ENCODE results near the gene PARL.

Gene PARL

GRCh38 chr3:183824761-183825455 is 59.8 kb downstream of the PARL start:
- peak overlapping the region; percentile 55 for H3K4me3 ChIP-seq (ENCODE audit: control insufficient read depth, low read depth, low read length)
- DNase-seq (ENCODE audit: low read depth): no peak
- TF ChIP-seq CTCF (conservative IDR thresholded peaks at IDR 0.05; ENCODE audit: control insufficient read depth, insufficient read depth, low read depth, low read length): no peak

- H3K4me3 ChIP-seq (ENCODE audit: control insufficient read depth, low read depth, low read length): no peak overlapping the region
- DNase-seq (ENCODE audit: low read depth): no peak
- TF ChIP-seq CTCF (conservative IDR thresholded peaks at IDR 0.05; ENCODE audit: control insufficient read depth, insufficient read depth, low read depth, low read length): no peak
These were observed 60.7 kb downstream of the PARL start for GRCh38 chr3:183823963-183824362.

- no peak for DNase-seq (ENCODE audit: low read depth)
- TF ChIP-seq CTCF (conservative IDR thresholded peaks at IDR 0.05; ENCODE audit: control insufficient read depth, insufficient read depth, low read depth, low read length): no peak
- H3K4me3 ChIP-seq (ENCODE audit: control insufficient read depth, low read depth, low read length): no peak overlapping the region
These were observed 62.0 kb downstream of the PARL start for GRCh38 chr3:183822631-183823030.

GRCh38 chr3:183819831-183820230 is 64.8 kb downstream of the PARL start:
- no peak for TF ChIP-seq CTCF (conservative IDR thresholded peaks at IDR 0.05; ENCODE audit: control insufficient read depth, insufficient read depth, low read depth, low read length)
- H3K4me3 ChIP-seq (ENCODE audit: control insufficient read depth, low read depth, low read length): no peak overlapping the region
- no peak for DNase-seq (ENCODE audit: low read depth)

GRCh38 chr3:183818706-183819624 is 65.7 kb downstream of the PARL start:
- DNase-seq (ENCODE audit: low read depth): no peak
- no peak for TF ChIP-seq CTCF (conservative IDR thresholded peaks at IDR 0.05; ENCODE audit: control insufficient read depth, insufficient read depth, low read depth, low read length)

GRCh38 chr3:183818041-183818620 is 66.5 kb downstream of the PARL start:
- TF ChIP-seq CTCF (conservative IDR thresholded peaks at IDR 0.05; ENCODE audit: control insufficient read depth, insufficient read depth, low read depth, low read length): no peak
- no peak for DNase-seq (ENCODE audit: low read depth)
- no peak overlapping the region for H3K4me3 ChIP-seq (ENCODE audit: control insufficient read depth, low read depth, low read length)

More at GRCh38 chr3:183818706-183819624, 65.7 kb downstream of the PARL start:
- H3K4me3 ChIP-seq (ENCODE audit: control insufficient read depth, low read depth, low read length): no peak overlapping the region
